Measurements from ENCODE around the gene SAMD3.

SAMD3 gene

GRCh38 chr6:130116273-130116672, 106.5 kb downstream of the SAMD3 start:
- Mint-ChIP-seq H3K4me1 (ENCODE audit: low read depth) (peaks cover 25% of the 10 kb centered on the region), H3K27me3 (no peaks in the 10 kb centered on the region), H3K4me3 (no peak overlapping the region), H3K9me3 (peaks cover 3% of the 10 kb centered on the region), H3K27ac (no peak overlapping the region), H3K36me3 (ENCODE audit: low read depth) (peaks cover 48% of the 10 kb centered on the region)
- DNase-seq: no peak

GRCh38 chr6:130115036-130115435, 107.7 kb downstream of the SAMD3 start:
- peaks cover 57% of the 10 kb centered on the region for H3K36me3 Mint-ChIP-seq (ENCODE audit: low read depth)
- DNase-seq: no peak
- H3K4me3 Mint-ChIP-seq: no peak overlapping the region

GRCh38 chr6:130113201-130113710, 109.5 kb downstream of the SAMD3 start:
- no peaks in the 10 kb centered on the region for H3K27me3 Mint-ChIP-seq
- no peak overlapping the region for H3K4me3 Mint-ChIP-seq
- H3K9me3 Mint-ChIP-seq: peaks cover 8% of the 10 kb centered on the region
- H3K4me1 Mint-ChIP-seq (ENCODE audit: low read depth): peaks cover 16% of the 10 kb centered on the region
- no peak overlapping the region for H3K27ac Mint-ChIP-seq
- H3K36me3 Mint-ChIP-seq (ENCODE audit: low read depth): peaks cover 67% of the 10 kb centered on the region
- DNase-seq: no peak

More at GRCh38 chr6:130115036-130115435, 107.7 kb downstream of the SAMD3 start:
- peaks cover 16% of the 10 kb centered on the region for H3K4me1 Mint-ChIP-seq (ENCODE audit: low read depth)
- H3K9me3 Mint-ChIP-seq: peaks cover 6% of the 10 kb centered on the region
- no peaks in the 10 kb centered on the region for H3K27me3 Mint-ChIP-seq
- H3K27ac Mint-ChIP-seq: no peak overlapping the region

- H3K9me3 Mint-ChIP-seq: peaks cover 5% of the 10 kb centered on the region
- no peaks in the 10 kb centered on the region for H3K27me3 Mint-ChIP-seq
- H3K4me3 Mint-ChIP-seq: no peak overlapping the region
- H3K36me3 Mint-ChIP-seq (ENCODE audit: low read depth): peaks cover 71% of the 10 kb centered on the region
- peaks cover 23% of the 10 kb centered on the region for H3K4me1 Mint-ChIP-seq (ENCODE audit: low read depth)
- no peak for DNase-seq
- H3K27ac Mint-ChIP-seq: no peak overlapping the region
Measured at GRCh38 chr6:130111031-130111430, 111.7 kb downstream of the SAMD3 start.

GRCh38 chr6:130107710-130108109, 115.0 kb downstream of the SAMD3 start:
- Mint-ChIP-seq H3K9me3 (peaks cover 5% of the 10 kb centered on the region), H3K4me3 (no peak overlapping the region), H3K36me3 (ENCODE audit: low read depth) (peaks cover 64% of the 10 kb centered on the region), H3K27me3 (no peaks in the 10 kb centered on the region), H3K27ac (no peak overlapping the region), H3K4me1 (ENCODE audit: low read depth) (peaks cover 11% of the 10 kb centered on the region)
- DNase-seq: no peak

- Mint-ChIP-seq H3K9me3 (peaks cover 5% of the 10 kb centered on the region), H3K27me3 (no peaks in the 10 kb centered on the region), H3K36me3 (ENCODE audit: low read depth) (peaks cover 66% of the 10 kb centered on the region), H3K27ac (no peak overlapping the region), H3K4me3 (no peak overlapping the region), H3K4me1 (ENCODE audit: low read depth) (peaks cover 11% of the 10 kb centered on the region)
- DNase-seq: no peak
Measured at GRCh38 chr6:130105996-130106704, 116.6 kb downstream of the SAMD3 start.

GRCh38 chr6:130099119-130099518, 123.6 kb downstream of the SAMD3 start:
- Mint-ChIP-seq H3K27me3 (no peaks in the 10 kb centered on the region), H3K4me1 (ENCODE audit: low read depth) (no peaks in the 10 kb centered on the region), H3K36me3 (ENCODE audit: low read depth) (peaks cover 66% of the 10 kb centered on the region), H3K4me3 (no peak overlapping the region), H3K27ac (no peak overlapping the region), H3K9me3 (no peaks in the 10 kb centered on the region)
- no peak for DNase-seq

GRCh38 chr6:130098317-130098716, 124.4 kb downstream of the SAMD3 start:
- no peak for DNase-seq
- Mint-ChIP-seq H3K4me1 (ENCODE audit: low read depth) (peaks cover 3% of the 10 kb centered on the region), H3K4me3 (no peak overlapping the region), H3K9me3 (no peaks in the 10 kb centered on the region), H3K27ac (no peak overlapping the region), H3K36me3 (ENCODE audit: low read depth) (peaks cover 72% of the 10 kb centered on the region), H3K27me3 (no peaks in the 10 kb centered on the region)

Measured in activated T-cell treated with anti-CD3 and anti-CD28 coated beads, Interleukin-2, amount 50 U/mL, for 24 hours (primary cell).